CD4-positive, alpha-beta T cell (primary cell): ENCODE measurements around the gene MNAT1. TPM values are rescaled to one million over a fixed set of nuclear protein-coding genes. Genes with fewer than 3 reads are reported as not detected.

ENCODE experiments used
- ATAC-seq: fragments of 200-7000 bp; cut with Tn5 transposase; one replicate; pipeline ENCODE4 v1.10.0; 2022; ENCODE audit warnings: mild to moderate bottlenecking; ENCODE audit not compliant: poor library complexity
- CTCF ChIA-PET: fragments of 350-600 bp; sonication (Branson Sonifier 250); formaldehyde crosslinking; loops from one replicate; lab custom pipeline; 2021; ENCODE audit warnings: antibody characterized with exemption, inconsistent platforms; lab: Charles Lee
- POLR2A ChIA-PET: fragments of 350-600 bp; sonication (Branson Sonifier 250); formaldehyde crosslinking; loops from one replicate; lab custom pipeline; 2021; ENCODE audit warnings: antibody characterized with exemption, inconsistent platforms; lab: Charles Lee
- DNase-seq, 14 experiments: peaks; one replicate each; pipeline ENCODE4 v3.0.0-alpha.2; 2013 to 2020; ENCODE audit warnings: mixed read lengths in 2 of 14
- H3K27ac ChIP-seq, 2 donors: one replicate each; pipeline versions ENCODE4 v1.5.1 to v1.7.0; 2013; ENCODE audit warnings: low read length in 2 of 2, low read depth in 1 of 2, mild to moderate bottlenecking in 1 of 2
- H3K27me3 ChIP-seq, 2 experiments: 1 replicate in 1 of 2; 2 replicates in 1 of 2; pipeline versions ENCODE4 v1.6.1 to v1.7.0; 2013; ENCODE audit warnings: low read length in 2 of 2, control low read depth in 1 of 2, mild to moderate bottlenecking in 1 of 2, moderate library complexity in 1 of 2; ENCODE audit not compliant: insufficient read depth in 2 of 2, control insufficient read depth in 1 of 2
- H3K36me3 ChIP-seq: one replicate; pipeline ENCODE4 v1.6.1; 2013; ENCODE audit warnings: low read length, control low read depth; ENCODE audit not compliant: insufficient read depth
- H3K4me1 ChIP-seq: one replicate; pipeline ENCODE4 v1.6.1; 2013; ENCODE audit warnings: low read length, control low read depth; ENCODE audit not compliant: insufficient read depth
- H3K4me3 ChIP-seq: one replicate; pipeline ENCODE4 v1.5.1; 2013; ENCODE audit warnings: mild to moderate bottlenecking, low read length, moderate library complexity
- H3K9me3 ChIP-seq, 2 experiments: 1 replicate in 1 of 2; 2 replicates in 1 of 2; pipeline versions ENCODE4 v1.6.1 to v1.7.0; 2013; ENCODE audit warnings: low read length in 2 of 2, mild to moderate bottlenecking in 2 of 2, control low read depth in 1 of 2, moderate library complexity in 1 of 2; ENCODE audit not compliant: control insufficient read depth in 1 of 2, insufficient read depth in 1 of 2
- H3K27ac Mint-ChIP-seq: one replicate; pipeline ENCODE4 v1.8.0; 2020; ENCODE audit warnings: mixed read lengths
- H3K27me3 Mint-ChIP-seq: one replicate; pipeline ENCODE4 v1.8.0; 2021; ENCODE audit warnings: mixed read lengths
- H3K36me3 Mint-ChIP-seq: one replicate; pipeline ENCODE4 v1.8.0; 2021; ENCODE audit warnings: low read depth, mixed read lengths
- H3K4me1 Mint-ChIP-seq: one replicate; pipeline ENCODE4 v1.8.0; 2021; ENCODE audit warnings: low read depth, mixed read lengths
- H3K4me3 Mint-ChIP-seq: one replicate; pipeline ENCODE4 v1.8.0; 2020; ENCODE audit warnings: mild to moderate bottlenecking, mixed read lengths
- H3K9me3 Mint-ChIP-seq: one replicate; pipeline ENCODE4 v1.8.0; 2020; ENCODE audit warnings: mixed read lengths
- CTCF ChIP-seq: fragments of 200-600 bp; IDR thresholded peaks from one replicate; pipeline ENCODE4 v1.8.0; 2022; ENCODE audit warnings: antibody characterized with exemption, mild to moderate bottlenecking
- intact Hi-C, 2 experiments: fragments of 100-400 bp; cut with DNase I in 1 of 2; cut with micrococcal nuclease in 1 of 2; formaldehyde crosslinking; loops; one replicate each; pipeline versions ENCODE4 v1.15.1 to v1.9.0; 2023 to 2025; cut with DNase I, micrococcal nuclease
- total RNA-seq, 174 experiments: library from RNA in 2 of 174; stranded (reverse) in 2 of 174; gene quantifications; one replicate each; pipeline ENCODE4 v1.2.3 and lab custom pipeline; 2021 to 2026

MNAT1 gene
- total RNA-seq, 2 experiments from 2014 or later, result 15.4 to 15.9 TPM

- POLR2A ChIA-PET, result no interaction called here
- intact Hi-C loops, result no loop called here
- peaks cover 6% of the 10 kb centered on the region for H3K4me1 Mint-ChIP-seq
These were observed 52.3 kb downstream of the MNAT1 start for GRCh38 chr14:60786905-60787304.

GRCh38 chr14:60789656-60790055 lies 55.1 kb downstream of the MNAT1 start:
- POLR2A ChIA-PET, result no interaction called here
- Mint-ChIP-seq H3K36me3 (peaks cover 31% of the 10 kb centered on the region), H3K4me3 (no peak overlapping the region), H3K9me3 (no peaks in the 10 kb centered on the region), H3K27me3 (no peaks in the 10 kb centered on the region), H3K27ac (no peak overlapping the region), H3K4me1 (no peaks in the 10 kb centered on the region)
- H3K36me3 ChIP-seq, result peaks cover 3% of the 10 kb centered on the region
- H3K4me3 ChIP-seq, result no peak overlapping the region
- CTCF ChIA-PET, result no interaction called here
- intact Hi-C loops, result no loop called here
- H3K27ac ChIP-seq, result no peak overlapping the region
- no peaks in the 10 kb centered on the region for H3K27me3 ChIP-seq
- no peaks in the 10 kb centered on the region for H3K4me1 ChIP-seq
- TF ChIP-seq CTCF, result no peak
- no peak for DNase-seq
- ATAC-seq, result no peak
- H3K9me3 ChIP-seq, result peaks cover 0 to 5% of the 10 kb centered on the region in 2 experiments

More at GRCh38 chr14:60786905-60787304, 52.3 kb downstream of the MNAT1 start:
- DNase-seq (no peak), ATAC-seq (no peak)
- H3K4me3 Mint-ChIP-seq, result no peak overlapping the region
- no peaks in the 10 kb centered on the region for H3K27me3 Mint-ChIP-seq
- H3K27ac ChIP-seq, result no peak overlapping the region
- no peak overlapping the region for H3K27ac Mint-ChIP-seq
- no peak for TF ChIP-seq CTCF
- peaks cover 3% of the 10 kb centered on the region for H3K36me3 ChIP-seq
- H3K36me3 Mint-ChIP-seq, result peaks cover 19% of the 10 kb centered on the region
- no peaks in the 10 kb centered on the region for H3K9me3 ChIP-seq
- CTCF ChIA-PET, result no interaction called here
- H3K27me3 ChIP-seq, result no peaks in the 10 kb centered on the region
- H3K4me1 ChIP-seq, result no peaks in the 10 kb centered on the region
- H3K9me3 Mint-ChIP-seq, result no peaks in the 10 kb centered on the region
- H3K4me3 ChIP-seq, result no peak overlapping the region

GRCh38 chr14:60790850-60791249 lies 56.3 kb downstream of the MNAT1 start:
- peaks cover 0 to 5% of the 10 kb centered on the region in 2 experiments for H3K9me3 ChIP-seq
- no peak overlapping the region for H3K4me3 ChIP-seq
- intact Hi-C loops, result no loop called here
- DNase-seq (no peak), ATAC-seq (no peak)
- H3K36me3 Mint-ChIP-seq, result peaks cover 43% of the 10 kb centered on the region
- H3K4me3 Mint-ChIP-seq, result no peak overlapping the region
- no peaks in the 10 kb centered on the region for H3K4me1 ChIP-seq
- no peaks in the 10 kb centered on the region for H3K4me1 Mint-ChIP-seq
- CTCF ChIA-PET, result no interaction called here
- peaks cover 3% of the 10 kb centered on the region for H3K36me3 ChIP-seq
- no peak overlapping the region for H3K27ac Mint-ChIP-seq
- no peaks in the 10 kb centered on the region for H3K27me3 Mint-ChIP-seq
- no peaks in the 10 kb centered on the region for H3K9me3 Mint-ChIP-seq
- H3K27me3 ChIP-seq, result no peaks in the 10 kb centered on the region
- POLR2A ChIA-PET, result no interaction called here
- H3K27ac ChIP-seq, result no peak overlapping the region
- TF ChIP-seq CTCF, result no peak
